ENCODE measurements around the gene ANO6.

The ANO6 gene

DNA sequence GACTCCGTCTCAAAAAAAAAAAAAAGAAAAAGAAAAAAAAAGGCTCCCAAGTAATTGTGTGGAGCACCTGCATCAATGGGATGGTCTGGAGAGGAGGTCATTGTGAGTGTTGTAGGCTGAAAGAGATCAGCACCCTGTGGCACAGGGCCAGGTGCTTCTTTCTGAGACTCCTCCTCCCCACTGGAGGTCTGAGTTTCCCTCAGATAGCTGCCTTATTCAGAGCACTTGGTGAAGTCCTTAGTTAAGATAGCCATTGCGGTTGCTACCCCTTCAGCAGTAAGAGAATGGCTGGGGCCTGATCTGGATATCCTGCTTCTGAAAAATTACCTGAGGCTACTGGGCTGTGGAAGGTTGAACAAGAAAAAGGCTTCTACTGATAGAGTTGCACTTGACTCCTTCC, 69.8 kb downstream of the ANO6 start:
- TF ChIP-seq, protein P1, sequence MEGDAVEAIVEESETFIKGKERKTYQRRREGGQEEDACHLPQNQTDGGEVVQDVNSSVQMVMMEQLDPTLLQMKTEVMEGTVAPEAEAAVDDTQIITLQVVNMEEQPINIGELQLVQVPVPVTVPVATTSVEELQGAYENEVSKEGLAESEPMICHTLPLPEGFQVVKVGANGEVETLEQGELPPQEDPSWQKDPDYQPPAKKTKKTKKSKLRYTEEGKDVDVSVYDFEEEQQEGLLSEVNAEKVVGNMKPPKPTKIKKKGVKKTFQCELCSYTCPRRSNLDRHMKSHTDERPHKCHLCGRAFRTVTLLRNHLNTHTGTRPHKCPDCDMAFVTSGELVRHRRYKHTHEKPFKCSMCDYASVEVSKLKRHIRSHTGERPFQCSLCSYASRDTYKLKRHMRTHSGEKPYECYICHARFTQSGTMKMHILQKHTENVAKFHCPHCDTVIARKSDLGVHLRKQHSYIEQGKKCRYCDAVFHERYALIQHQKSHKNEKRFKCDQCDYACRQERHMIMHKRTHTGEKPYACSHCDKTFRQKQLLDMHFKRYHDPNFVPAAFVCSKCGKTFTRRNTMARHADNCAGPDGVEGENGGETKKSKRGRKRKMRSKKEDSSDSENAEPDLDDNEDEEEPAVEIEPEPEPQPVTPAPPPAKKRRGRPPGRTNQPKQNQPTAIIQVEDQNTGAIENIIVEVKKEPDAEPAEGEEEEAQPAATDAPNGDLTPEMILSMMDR (IDR thresholded peaks at IDR 0.05; ENCODE audit: low read depth, low read length, missing control alignments) = no peak
- DNase-seq (ENCODE audit: extremely low read depth, low read depth) = no peak
- no peak overlapping the region for H3K4me3 ChIP-seq (replicated peaks; ENCODE audit: low read depth, low read length)

DNA sequence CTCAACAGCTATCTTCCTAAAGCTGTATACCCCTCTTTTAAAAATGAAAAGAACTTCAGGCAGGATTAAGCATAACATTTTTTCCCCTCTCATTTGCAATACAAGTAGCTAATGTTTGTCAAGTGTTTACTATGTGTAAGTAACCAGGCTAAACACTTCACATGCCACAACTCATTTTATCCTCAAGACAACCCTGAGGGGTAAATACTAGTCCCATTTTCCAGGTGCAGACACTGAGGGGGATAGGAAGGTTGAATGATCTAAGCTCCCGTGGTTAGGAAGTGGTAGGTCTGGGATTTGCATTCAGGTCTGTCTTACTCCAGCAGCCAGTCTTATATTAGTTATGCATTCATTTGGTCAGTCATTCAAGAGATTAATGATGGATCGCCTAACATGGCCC, 70.7 kb downstream of the ANO6 start:
- TF ChIP-seq, protein P1 (IDR thresholded peaks at IDR 0.05; ENCODE audit: low read depth, low read length, missing control alignments) = no peak
- DNase-seq (ENCODE audit: extremely low read depth, low read depth) = no peak
- H3K4me3 ChIP-seq (replicated peaks; ENCODE audit: low read depth, low read length) = no peak overlapping the region

DNA sequence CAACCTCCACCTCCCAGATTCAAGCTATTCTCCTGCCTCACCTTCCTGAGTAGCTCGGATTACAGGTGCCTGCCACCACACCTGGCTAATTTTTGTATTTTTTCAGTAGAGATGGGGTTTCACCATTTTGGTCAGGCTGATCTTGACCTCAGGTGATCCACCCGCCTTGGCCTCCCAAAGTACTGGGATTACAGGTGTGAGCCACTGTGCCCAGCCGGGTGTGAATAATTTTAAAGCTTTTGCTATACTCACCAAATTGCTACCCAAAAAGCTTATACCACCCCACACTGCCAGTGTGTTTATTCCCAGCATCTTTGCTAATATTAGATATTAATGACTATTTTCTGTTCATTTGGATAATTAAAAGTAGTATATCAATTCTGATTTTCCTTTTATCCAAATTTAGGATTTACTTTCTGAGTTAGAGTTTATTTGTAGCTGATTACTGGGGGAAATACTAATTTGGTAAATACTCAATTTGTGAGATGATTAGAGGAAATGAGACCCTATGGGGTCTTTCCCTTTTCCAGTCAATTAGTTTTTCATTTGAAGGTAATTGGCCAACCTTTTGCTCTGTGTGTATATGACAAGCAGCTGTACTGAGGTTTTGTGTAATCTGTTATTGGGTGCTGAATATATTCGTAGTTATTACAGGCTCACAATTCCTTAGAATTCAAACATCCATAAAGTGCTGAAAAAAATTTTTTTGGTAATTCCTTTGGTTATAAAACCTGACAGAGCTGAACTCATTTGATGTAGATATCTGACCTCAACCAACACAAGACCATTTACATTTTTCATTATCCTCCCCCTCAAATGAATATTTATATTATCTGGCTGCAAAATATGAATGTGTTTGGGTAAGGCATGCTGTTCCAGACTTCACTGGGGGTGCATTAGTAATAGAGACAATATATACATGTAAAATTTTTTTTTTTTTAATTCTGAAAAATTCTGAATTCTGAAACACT, 73.6 kb downstream of the ANO6 start:
- TF ChIP-seq, protein P1 (IDR thresholded peaks at IDR 0.05; ENCODE audit: low read depth, low read length, missing control alignments) = no peak
- H3K4me3 ChIP-seq (replicated peaks; ENCODE audit: low read depth, low read length) = no peak overlapping the region
- no peak for DNase-seq (ENCODE audit: extremely low read depth, low read depth)

DNA sequence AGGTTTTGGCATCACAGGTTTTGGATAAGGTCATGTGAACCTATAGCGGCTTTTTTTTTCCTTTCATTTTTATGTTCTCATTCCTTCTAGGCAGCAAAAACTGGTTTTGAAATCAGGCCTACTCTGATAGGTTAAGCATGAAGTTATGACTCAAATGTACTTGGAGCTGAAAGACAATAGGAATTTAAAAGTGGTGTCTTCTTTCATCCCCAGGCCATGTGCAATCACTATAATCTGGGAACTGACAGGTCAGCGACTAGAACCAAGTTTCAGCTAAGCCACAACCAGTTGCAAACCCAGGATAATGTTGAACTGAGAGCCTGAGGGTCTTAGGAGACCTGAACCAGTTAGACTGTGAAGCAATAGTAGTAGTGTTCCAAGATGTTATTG, 74.3 kb downstream of the ANO6 start:
- TF ChIP-seq, protein P1 (IDR thresholded peaks at IDR 0.05; ENCODE audit: low read depth, low read length, missing control alignments) = no peak
- peak; percentile 47 for DNase-seq (ENCODE audit: extremely low read depth, low read depth)

DNA sequence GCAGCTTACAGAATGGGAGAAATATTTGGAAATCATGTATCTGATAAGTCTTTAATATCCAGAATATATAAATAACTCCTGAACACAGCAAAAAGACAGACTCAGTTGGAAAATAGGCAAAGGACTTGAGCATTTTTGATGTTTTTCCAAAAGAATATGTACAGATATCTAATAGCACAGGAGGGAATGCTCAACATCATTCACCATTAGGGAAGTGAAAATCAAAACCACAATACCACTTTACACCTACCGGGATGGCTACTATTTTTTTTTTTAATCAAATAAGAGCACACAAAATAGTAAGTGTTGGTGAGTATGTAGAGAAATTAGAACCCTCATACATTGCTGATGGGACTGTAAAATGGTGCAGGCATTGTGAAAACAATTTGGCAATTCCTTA, 75.6 kb downstream of the ANO6 start:
- TF ChIP-seq, protein P1 (IDR thresholded peaks at IDR 0.05; ENCODE audit: low read depth, low read length, missing control alignments) = no peak
- no peak overlapping the region for H3K4me3 ChIP-seq (replicated peaks; ENCODE audit: low read depth, low read length)
- DNase-seq (ENCODE audit: extremely low read depth, low read depth) = no peak

More for the DNA sequence above, 74.3 kb downstream of the ANO6 start:
- no peak overlapping the region for H3K4me3 ChIP-seq (replicated peaks; ENCODE audit: low read depth, low read length)

DNA sequence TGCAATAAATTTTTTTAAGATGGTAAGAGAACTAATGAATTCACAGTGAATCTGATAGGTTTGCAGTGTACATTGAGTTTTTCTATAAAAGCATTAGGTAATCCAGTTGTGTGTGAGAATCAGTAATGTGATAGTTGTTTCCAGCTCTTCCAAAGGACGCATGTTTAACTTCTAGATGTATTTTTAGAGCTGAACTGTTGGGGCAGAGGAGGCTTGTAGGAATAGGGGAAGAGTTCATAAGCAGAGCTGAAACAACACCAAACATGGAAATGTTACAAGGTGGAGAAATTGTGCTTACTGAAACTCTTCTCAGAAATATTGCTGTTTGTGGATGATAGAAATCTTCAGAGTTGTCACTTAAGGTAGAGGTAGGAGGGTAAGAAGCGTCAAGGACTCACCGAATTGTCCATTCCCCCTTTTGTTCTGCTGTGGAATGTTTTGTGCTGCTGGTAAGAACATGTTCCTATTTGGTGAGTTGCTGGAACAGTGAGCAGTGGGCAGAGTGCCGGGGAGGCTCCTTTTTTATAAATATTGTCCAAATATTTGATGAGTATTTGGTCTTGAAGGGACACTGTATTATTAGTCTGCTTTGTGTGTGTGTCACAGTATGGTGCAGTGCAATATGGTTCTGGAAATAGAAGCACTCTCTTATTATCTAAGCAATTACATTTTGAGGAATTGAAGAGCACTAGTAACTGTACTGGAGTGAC, 76.7 kb downstream of the ANO6 start:
- TF ChIP-seq, protein P1 (IDR thresholded peaks at IDR 0.05; ENCODE audit: low read depth, low read length, missing control alignments) = no peak
- no peak overlapping the region for H3K4me3 ChIP-seq (replicated peaks; ENCODE audit: low read depth, low read length)
- no peak for DNase-seq (ENCODE audit: extremely low read depth, low read depth)
